Ovary (tissue), 9 donors: ENCODE measurements around the gene INPP4A. TPM values are rescaled to one million over a fixed set of nuclear protein-coding genes. Genes with fewer than 3 reads are reported as not detected.

Source experiments
- DNase-seq, 5 donors: peaks; one replicate each; pipeline ENCODE4 v3.0.0-alpha.2; 2019 to 2020
- H3K27ac ChIP-seq, 2 donors: fragments of 200-600 bp; one replicate each; pipeline versions ENCODE4 v1.5.1 to v1.8.0; 2019 to 2022
- H3K27me3 ChIP-seq: fragments of 200-600 bp; one replicate; pipeline ENCODE4 v1.8.0; 2022
- H3K36me3 ChIP-seq: fragments of 200-600 bp; sonication (generic); one replicate; pipeline ENCODE4 v1.5.1; 2019
- H3K4me1 ChIP-seq: one replicate; pipeline ENCODE4 v1.8.1; 2013; ENCODE audit warnings: mild to moderate bottlenecking, moderate library complexity; ENCODE audit not compliant: insufficient read depth
- H3K4me3 ChIP-seq: fragments of 200-600 bp; sonication (generic); one replicate; pipeline ENCODE4 v1.5.1; 2017
- H3K9me3 ChIP-seq, 2 donors: fragments of 200-600 bp in 1 of 2; sonication (generic) in 1 of 2; one replicate each; pipeline versions ENCODE4 v1.5.1 to v1.8.1; 2013 to 2019; ENCODE audit warnings: mild to moderate bottlenecking in 1 of 2, moderate library complexity in 1 of 2
- CTCF ChIP-seq, 3 donors: fragments of 450-650 bp in 2 of 3; fragments of 200-600 bp in 1 of 3; IDR thresholded peaks; one replicate each; pipeline versions ENCODE4 v1.5.1 to v1.8.0; 2016 to 2022; ENCODE audit warnings: antibody characterized with exemption in 3 of 3, mild to moderate bottlenecking in 1 of 3
- EP300 ChIP-seq: sonication (generic); formaldehyde crosslinking; IDR thresholded peaks from one replicate; pipeline ENCODE4 v1.6.1; 2017; ENCODE audit warnings: antibody characterized with exemption
- POLR2A ChIP-seq: fragments of 450-650 bp; IDR thresholded peaks from one replicate; pipeline ENCODE4 v1.6.1; 2017; ENCODE audit warnings: antibody characterized with exemption, mild to moderate bottlenecking, moderate library complexity
- WGBS, 3 donors: extraction: QIAGEN DNeasy Blood & Tissue Kit in 1 of 3; methylation state at CpG; one replicate each; pipeline versions ENCODE4 v1.1.5 to v1.1.7; 2013 to 2017; 5-methylcytosine and 5-hydroxymethylcytosine counted together
- intact Hi-C, 4 donors: fragments of 100-400 bp; cut with DNase I; formaldehyde crosslinking; loops; one replicate each; pipeline versions ENCODE4 v1.11.0 to v1.15.1; 2022 to 2023
- polyA plus RNA-seq, 2 donors: library from polyadenylated mRNA; stranded (reverse); fragments of 200-250 nt in 1 of 2; fragments of 350-450 nt in 1 of 2; fragmentation: Illumina TruSeq in 1 of 2; extraction: RNeasy Lipid Tissue Mini Kit (QIAGEN cat#74804) in 1 of 2; gene quantifications; one replicate each; pipeline ENCODE4 v1.2.3, GENCODE V29; 2013 to 2014
- total RNA-seq, 7 donors: library from RNA; depleted of rRNA in 2 of 7; stranded (reverse); fragments of >200 nt in 2 of 7; fragmentation: NEBNext Ultra II Directional in 3 of 7; extraction: Animal tissue kit (Norgen Biotek cat#: 25700) in 3 of 7; gene quantifications; one replicate each; pipeline versions ENCODE4 v1.1.0 to v1.2.4, GENCODE V29; 2016 to 2023
- donor health status: DM: no; HTN: no; CAD: no; lungs with moderate emphysema.
- donor health status: DM: no; HTN: no; CAD: no.
- donor health status: Bipolar disorder and iron deficiency.
- donor health status: DM: yes; HTN: yes; CAD: no.
- donor health status: DM: no; HTN: no; CAD: no.
- donor health status: DM: yes; HTN: yes; CAD: no.

Gene INPP4A
- total and polyA plus RNA-seq, 9 donors, result 7.5 to 25.8 (median 16.2) TPM

DNA sequence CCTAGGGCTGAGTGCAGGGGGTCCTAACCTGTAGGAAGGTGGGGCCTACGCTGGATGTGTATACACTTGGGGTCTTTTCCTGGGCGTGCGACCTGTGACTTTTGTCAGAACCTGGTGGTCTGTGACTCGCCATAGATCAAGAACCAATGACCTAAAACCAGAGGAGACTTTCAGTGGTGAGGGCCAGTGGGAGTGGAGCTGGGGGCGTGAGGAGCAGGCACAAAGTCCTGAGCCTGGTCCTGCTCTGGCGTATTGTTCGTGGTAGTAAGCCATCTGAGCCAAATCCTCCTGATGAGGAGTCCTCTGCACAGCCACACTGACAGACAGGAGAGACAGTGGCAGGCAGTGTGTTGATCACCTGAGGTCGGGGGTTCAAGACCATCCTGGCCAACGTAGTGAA, 8.9 kb downstream of the INPP4A start:
- DNase-seq, result no peak
- Histone ChIP-seq H3K27me3 (no peaks in the 10 kb centered on the region), H3K27ac (no peak overlapping the region), H3K9me3 (no peaks in the 10 kb centered on the region), H3K4me1 (no peaks in the 10 kb centered on the region), H3K4me3 (no peak overlapping the region), H3K36me3 (no peaks in the 10 kb centered on the region)
- TF ChIP-seq EP300, result no peak
- TF ChIP-seq CTCF (IDR thresholded peaks at IDR 0.05), result no peak
- TF ChIP-seq POLR2A, result no peak
- 94 to 97% (median 94%) methylated on average over 9 of the region's 9 CpGs for WGBS, 3 donors
- intact Hi-C loops, result loop anchor here in 1 of 4 donors (10.0 kb wide), 1 partner anchor 151 kb away; the partner anchor contains the start of genes COA5 and UNC50

DNA sequence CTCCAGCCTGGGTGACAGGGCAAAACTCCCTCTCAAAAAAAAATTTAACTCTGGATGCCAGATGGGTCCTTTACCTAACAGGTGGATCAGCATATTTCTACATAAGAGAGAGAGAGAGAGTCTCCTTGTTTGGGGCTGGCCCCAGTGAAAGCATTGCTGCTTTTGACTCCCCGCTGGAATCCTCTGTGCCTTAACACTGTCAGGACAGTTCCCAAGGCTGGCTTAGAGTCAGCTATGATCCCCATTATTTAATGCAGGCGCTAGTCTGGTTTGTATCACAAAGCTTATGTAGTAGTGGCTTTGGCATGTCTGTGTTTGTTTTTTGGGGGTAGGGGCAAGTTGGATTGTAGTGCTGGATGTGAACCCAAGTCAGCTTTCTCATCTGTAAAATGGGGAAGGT, 9.4 kb downstream of the INPP4A start:
- TF ChIP-seq EP300 (no peak), POLR2A (no peak), CTCF (IDR thresholded peaks at IDR 0.05) (no peak)
- Histone ChIP-seq H3K9me3 (no peaks in the 10 kb centered on the region), H3K27ac (no peak overlapping the region), H3K4me1 (no peaks in the 10 kb centered on the region), H3K4me3 (no peak overlapping the region), H3K36me3 (no peaks in the 10 kb centered on the region), H3K27me3 (no peaks in the 10 kb centered on the region)
- no peak for DNase-seq
- 97 to 100% (median 100%) methylated on average over 2 of the region's 2 CpGs for WGBS, 3 donors
- intact Hi-C loops, result loop anchor here in 1 of 4 donors (10.0 kb wide), 1 partner anchor 151 kb away; the partner anchor contains the start of genes COA5 and UNC50

- H3K27ac ChIP-seq, result no peak overlapping the region
- H3K9me3 ChIP-seq, result no peaks in the 10 kb centered on the region
- no peak overlapping the region for H3K4me3 ChIP-seq
- H3K4me1 ChIP-seq, result no peaks in the 10 kb centered on the region
- intact Hi-C loops, result loop anchor here in 1 of 4 donors (10.0 kb wide), 1 partner anchor 150 kb away; the partner anchor contains the start of genes COA5 and UNC50
- H3K36me3 ChIP-seq, result no peaks in the 10 kb centered on the region
- TF ChIP-seq EP300 (no peak), CTCF (IDR thresholded peaks at IDR 0.05) (no peak), POLR2A (no peak)
- DNase-seq, result no peak
- WGBS, 3 donors, result 74 to 88% (median 83%) methylated on average over 6 of the region's 6 CpGs
- H3K27me3 ChIP-seq, result no peaks in the 10 kb centered on the region
These were observed 10.0 kb downstream of the INPP4A start for GRCh38 chr2:98454500-98455235.

- no peak overlapping the region for H3K27ac ChIP-seq
- no peak overlapping the region for H3K4me3 ChIP-seq
- no peaks in the 10 kb centered on the region for H3K9me3 ChIP-seq
- no peaks in the 10 kb centered on the region for H3K4me1 ChIP-seq
- no peak for TF ChIP-seq POLR2A
- TF ChIP-seq CTCF (IDR thresholded peaks at IDR 0.05), result no peak
- no peak for TF ChIP-seq EP300
- no peaks in the 10 kb centered on the region for H3K36me3 ChIP-seq
- WGBS, 3 donors, result 75 to 84% (median 76%) methylated on average over 4 of the region's 4 CpGs
- intact Hi-C loops, result loop anchor here in 1 of 4 donors (10.0 kb wide), 1 partner anchor 149 kb away; the partner anchor contains the start of genes COA5 and UNC50
- H3K27me3 ChIP-seq, result no peaks in the 10 kb centered on the region
- DNase-seq, result no peak
These were observed 10.9 kb downstream of the INPP4A start for GRCh38 chr2:98455494-98455976.
